Stimulated activated CD4-positive, alpha-beta T cell treated with anti-CD3 and anti-CD28 coated beads, Interleukin-1b, Interleukin-23, amount 100 ng/mL, for 4 hours (primary cell): Measurements from ENCODE around the gene ZSCAN22.

Source experiments
- DNase-seq, 2 donors: peaks; one replicate each; pipeline ENCODE4 v3.0.0-alpha.2; 2020; ENCODE audit warnings: low read depth in 2 of 2

Gene ZSCAN22

DNA sequence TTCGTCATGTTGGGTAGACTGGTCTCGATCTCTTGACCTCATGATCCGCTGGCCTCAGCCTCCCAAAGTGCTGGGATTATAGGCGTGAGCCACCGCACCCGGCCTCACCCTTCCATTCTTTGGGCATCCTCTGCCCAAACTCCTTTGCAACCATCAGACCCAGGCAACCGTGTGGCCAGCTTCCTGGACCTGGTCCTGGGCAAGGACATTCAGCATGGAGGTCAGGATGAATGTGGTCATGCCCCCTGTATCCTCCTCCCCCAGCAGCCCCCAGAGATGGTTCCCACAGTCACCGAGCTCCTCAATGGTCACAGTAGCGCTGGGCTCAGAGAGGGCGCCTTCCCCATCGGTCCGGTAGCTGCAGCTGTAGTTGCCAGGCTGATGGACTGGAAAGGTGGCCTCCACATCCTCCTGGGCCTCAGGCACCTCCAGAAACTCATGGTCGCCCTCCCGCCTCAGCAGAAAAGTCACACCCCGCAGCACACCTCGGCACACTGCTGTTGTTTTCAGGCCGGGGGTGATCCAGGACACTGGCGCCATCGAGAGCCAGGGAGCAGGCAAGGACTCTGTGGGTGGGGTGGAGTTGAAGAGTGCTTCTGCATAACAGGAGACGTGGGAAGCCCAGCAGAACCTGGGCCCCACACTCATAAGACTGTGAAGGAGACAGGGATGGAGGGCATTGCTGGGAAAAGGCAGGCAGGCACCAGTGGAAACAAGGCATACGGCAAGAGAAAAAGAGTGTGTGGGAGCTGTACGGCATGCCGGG, 25.4 kb downstream of the ZSCAN22 start:
- no peak for DNase-seq

DNA sequence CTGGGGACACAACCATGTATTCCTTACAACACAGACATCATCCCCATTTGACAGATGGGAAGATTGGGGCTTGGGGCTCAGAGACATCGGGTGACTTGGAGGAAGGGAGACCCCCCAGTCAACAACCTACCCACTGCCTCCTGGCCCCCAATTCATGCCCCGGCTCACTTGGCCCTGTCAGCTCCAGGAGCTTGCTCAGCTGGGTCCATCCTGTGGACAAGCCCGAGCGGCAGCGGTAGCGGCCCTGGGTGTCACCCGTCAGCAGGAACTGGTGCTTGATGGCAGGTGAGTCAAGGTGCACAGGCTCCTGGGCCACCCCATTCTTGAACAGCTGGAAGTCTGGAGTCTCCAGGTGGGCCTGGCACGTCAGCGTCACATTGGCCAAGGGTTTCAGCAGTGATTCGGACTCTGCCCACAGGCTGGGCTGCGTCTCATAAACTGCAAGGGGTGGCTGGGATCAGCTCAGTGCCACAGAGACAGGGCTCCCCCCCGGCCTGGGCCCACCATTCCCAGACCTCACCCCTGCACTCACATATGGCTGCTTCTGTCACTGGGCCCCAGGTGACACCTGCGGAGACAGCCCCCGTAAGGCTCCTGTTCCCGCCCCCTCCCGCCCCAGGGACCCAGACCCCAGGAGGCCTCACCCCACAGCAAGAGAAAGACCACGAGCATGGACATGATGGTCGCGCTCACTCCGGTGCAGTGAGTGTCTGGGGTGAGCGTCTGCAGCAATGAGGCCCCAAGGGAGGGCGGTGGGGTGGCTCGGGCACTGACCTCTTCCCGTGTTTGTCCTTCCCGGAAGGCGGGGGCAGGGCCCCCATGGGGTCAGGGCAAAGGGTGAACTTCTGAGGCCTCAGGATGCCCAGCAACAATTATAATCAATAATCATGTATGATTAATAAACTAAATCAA, 26.2 kb downstream of the ZSCAN22 start, which contains the start of gene A1BG:
Gene A1BG (minus strand): TSS at position 733 of the 912 bp plus-strand sequence. CDS start 55 bp downstream, at position 678.
- no peak for DNase-seq

DNA sequence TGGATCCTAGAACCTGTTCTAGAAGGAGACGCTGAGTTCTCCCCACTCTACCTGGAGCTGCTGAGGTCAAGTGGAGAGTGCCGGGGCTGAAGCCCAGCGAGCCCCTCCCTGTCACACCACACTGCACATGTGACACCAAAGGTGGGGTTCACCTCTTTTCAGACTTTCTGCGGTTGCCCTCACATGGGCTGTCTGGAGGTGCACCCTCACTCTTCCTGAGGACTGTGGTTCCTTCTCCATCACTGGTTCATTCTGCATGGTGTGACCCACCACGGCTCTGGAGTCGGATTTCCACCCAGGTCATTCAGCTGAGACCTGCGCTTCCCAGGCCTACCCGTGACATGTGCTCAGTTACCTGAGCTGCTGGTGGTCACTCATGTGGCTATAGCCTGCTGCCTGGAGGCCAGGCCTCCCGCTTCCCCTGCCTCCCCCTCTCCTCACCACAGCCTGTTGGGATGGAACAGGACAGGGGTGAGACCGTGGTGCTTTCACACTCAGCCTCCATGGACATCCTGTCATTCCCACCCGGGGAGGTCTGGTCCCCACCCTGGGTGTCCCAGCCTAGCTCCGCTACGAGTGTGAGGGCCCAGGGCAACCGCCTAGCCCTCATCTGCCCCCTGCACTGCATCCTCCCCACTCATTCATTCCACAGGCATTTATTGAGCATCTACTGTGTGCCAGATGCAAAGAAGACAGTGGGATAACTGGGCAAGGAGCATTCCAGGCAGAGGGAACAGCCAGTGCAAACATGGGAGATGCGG, 27.1 kb downstream of the ZSCAN22 start:
- DNase-seq = no peak

DNA sequence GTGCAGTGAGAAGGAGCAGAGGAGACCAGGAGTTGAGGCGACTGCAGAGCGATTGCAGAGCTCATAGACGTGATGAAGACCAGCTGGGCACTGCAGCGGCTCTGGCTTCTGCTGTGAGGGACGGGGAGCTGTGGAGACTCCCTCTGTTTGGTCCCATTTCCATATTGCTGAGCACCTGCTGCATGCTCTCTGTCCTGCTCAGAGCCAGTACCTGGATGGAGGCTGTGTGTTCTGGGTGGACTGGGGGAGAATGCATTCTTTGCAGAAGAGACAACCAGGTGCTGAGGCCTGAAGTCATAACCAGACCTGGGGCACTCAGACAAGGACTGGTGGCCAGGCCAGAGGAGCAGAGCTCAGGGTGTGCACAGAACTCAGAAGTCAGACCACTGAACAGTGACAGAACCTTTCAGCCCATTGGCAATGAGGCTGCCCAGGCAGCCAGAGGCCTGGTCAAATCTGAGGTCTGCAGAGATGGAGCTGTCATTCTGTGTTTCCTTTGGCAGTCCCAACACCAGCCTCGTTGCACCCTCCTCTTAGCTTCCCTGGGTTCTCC, 27.8 kb downstream of the ZSCAN22 start:
- DNase-seq = no peak

DNA sequence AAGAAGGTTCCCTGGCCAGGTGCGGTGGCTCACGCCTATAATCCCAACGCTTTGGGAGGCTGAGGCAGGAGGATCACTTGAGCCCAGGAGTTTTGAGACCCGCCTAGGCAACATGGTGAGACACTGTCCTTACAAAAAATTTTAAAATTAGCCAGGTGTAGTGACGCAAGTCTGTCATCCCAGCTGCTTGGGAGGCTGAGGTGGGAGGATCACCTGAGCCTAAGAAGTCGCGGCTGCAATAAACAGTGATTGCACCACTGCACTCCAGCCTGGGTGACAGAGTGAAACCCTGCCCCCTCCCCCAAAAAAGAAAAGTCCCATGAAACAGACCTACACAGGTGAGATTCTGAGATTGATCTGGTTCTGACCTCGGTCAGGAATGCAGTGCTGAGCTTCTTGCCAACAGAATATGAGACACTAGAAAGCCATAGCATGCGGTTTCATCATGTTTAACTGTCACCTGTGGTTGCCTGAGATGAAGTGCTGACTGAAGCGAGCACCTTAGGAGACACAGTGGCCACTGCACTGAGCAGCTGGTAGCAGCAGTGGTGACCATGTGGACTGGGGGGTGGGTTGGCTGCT, 28.5 kb downstream of the ZSCAN22 start:
- no peak for DNase-seq

DNA sequence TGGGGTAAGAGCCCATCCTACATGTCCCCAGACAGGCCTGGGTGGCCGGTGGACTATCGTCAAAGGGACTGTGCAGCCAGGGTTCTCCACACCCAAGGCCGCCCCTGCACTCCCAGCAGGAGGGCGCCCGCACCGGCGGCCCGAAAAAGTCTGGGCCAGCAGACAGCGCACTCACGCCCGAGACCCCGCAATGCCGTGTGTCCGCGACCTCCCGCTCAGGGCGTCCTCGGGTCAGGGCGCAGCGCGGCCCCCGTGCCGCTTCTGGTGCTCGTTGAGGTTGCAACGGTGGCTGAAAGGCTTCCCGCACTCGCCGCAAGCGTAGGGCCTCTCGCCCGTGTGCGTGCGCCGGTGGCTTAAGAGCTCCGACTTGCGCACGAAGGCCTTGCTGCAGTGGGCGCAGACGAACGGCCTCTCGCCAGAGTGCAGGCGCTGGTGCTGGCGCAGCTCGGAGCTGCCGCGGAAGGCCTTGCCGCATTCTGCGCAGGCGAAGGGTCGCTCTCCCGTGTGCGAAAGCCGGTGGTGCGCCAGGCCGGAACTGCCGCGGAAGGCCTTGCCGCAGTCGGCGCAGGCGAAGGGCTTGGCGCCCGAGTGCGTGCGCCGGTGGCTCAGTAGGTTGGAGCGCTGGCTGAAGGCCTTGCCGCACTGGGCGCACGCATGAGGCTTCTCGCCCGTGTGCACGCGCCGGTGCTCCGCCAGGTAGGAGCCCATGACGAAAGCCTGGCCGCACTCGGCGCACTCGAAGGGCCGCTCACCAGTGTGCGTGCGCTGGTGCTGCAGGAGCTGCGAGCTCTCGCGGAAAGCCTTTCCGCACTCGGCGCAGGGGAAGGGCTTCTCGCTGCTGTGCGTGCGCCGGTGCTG, 29.3 kb downstream of the ZSCAN22 start:
- peak in 1 of 2 donors; percentile 18 for DNase-seq

DNA sequence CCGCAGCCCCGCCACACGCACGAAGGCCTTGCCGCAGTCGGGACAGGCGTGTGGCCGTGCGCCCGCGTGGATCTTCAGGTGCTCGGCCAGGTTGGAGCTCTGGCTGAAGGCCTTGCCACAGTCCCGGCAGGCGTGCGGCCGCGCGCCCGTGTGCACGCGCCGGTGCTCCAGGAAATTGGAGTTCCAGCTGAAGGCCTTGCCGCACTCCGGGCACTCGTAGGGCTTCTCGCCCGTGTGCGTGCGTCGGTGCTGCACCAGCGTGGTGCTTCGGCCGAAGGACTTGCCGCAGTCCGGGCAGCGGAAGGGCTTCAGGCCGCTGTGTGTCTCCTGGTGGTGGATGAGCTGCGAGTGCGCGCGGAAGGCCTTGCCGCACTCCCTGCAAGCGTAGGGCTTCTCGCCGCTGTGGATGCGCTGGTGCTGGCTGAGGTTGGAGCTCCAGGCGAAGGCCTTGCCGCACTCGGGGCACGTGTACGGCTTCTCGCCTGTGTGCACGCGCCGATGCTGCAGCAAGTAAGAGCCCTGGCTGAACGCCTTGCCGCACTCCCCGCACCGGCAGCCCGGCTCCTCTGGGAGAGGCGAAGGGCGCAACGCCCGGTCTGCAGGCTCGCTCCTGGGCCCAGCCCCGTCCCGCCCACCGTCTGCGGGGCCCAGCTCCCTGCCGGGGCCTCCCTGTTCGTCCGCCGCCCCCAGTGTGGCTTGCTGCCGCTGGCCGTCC, 30.1 kb downstream of the ZSCAN22 start:
- DNase-seq = no peak

DNA sequence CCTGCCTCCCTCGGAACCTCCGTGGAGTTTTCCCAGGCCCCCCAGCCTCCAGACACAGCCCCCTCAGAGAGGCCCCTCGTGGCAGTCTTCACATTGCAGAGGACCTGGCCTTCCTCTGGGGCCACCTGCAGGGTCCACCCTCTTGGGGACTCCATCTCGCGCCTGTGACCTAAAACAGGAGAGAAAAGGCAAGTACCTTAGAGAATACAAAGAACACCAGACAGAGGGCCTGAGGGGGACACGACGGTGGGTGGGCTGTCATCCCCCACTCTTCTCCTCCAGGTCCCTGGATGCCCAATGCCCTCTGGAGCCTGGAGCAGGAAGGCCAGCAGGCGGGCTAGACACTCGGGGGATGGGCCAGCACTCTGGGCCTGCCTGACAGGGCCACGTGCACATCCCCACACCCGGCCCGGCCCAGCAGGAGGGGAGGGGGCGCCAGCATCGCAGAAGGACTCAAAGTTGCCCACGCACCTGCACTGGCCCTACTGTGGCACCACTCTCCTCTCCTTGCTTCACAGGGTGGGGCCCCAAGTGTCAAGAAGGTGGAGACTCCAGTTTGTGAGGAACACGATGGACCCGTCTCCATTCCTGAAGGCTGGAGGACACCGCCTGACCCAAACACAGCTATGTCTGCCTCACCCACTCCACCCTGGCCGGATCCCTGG, 30.8 kb downstream of the ZSCAN22 start:
- no peak for DNase-seq

DNA sequence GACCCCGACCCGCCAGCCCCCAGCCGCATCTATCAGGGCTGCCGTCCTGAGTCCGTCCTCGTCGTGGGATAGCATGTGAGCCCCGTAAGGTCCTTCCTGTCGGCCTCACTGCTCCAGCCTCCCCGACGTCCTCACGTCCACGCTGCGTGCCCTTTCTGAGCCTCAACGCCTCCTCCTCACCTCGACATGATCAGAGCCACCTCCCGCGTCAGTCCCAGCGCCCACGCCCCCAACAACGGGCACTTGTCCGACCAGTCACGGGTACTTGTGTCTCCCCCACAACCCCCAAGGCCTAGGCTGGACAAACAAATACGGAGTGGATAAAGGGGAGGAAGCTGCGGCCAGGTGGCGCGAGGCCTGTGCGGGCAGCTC, 35.1 kb downstream of the ZSCAN22 start:
- DNase-seq = peak; percentile 18 to 44

DNA sequence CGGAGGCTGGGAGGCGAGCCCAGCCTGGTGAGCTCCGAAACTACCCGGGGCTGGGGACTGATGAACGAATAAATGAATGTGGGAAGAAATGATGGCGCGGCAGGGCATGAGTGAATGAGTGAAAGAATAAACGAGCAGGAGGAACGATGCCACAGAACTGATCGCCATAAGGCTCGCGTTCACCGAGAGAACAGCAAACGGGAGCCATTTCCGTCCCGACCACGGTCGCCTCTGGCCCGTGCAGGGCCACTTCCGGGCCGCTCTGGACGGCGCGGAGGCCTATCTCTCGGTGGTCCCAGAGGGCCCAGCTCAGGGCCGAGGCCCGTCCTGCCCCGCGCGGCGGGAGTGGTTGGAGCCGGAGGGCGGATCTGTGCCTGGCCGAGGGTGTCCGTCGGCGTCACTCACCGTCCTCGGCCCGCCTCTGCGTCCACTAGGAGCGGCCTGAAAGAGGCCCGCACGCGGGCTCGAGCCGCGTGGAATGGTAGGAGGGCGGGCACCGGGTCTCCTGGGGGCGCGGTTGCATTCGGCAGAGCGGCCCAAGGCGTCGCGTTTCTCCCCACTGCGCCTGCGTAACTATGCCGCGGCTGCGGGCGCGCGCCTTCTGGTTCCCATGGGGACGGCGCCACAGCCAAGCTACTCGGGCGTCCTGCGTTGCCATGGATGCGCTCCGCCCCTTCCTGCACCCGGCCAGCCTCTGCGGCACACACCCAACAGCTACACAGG, 35.6 kb downstream of the ZSCAN22 start, which contains the start of gene ZNF497:
Gene ZNF497 (minus strand): TSS at position 480 of the 723 bp plus-strand sequence. CDS start 5,116 bp downstream, outside the sequence.
- DNase-seq = peak; percentile 95 to 96

DNA sequence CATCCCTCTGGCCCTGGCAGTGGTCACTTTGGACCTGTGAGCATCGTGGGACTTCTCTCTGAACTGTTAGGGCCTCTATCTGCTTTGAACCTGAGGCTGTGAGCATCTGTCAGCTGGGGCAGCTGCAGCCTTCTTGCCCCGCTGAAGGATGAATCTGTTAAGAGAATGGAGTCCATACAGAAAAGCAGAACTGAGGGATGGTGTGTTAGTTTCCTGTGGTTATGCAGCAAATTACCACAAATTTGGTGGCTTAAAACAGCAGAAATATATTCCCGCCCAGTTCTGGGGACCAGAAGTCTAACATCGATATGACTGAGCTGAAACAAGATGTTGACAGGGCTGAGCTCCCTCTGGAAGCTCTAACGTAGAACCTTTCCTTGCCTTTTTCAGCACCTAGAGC, 37.4 kb downstream of the ZSCAN22 start:
- DNase-seq = no peak

DNA sequence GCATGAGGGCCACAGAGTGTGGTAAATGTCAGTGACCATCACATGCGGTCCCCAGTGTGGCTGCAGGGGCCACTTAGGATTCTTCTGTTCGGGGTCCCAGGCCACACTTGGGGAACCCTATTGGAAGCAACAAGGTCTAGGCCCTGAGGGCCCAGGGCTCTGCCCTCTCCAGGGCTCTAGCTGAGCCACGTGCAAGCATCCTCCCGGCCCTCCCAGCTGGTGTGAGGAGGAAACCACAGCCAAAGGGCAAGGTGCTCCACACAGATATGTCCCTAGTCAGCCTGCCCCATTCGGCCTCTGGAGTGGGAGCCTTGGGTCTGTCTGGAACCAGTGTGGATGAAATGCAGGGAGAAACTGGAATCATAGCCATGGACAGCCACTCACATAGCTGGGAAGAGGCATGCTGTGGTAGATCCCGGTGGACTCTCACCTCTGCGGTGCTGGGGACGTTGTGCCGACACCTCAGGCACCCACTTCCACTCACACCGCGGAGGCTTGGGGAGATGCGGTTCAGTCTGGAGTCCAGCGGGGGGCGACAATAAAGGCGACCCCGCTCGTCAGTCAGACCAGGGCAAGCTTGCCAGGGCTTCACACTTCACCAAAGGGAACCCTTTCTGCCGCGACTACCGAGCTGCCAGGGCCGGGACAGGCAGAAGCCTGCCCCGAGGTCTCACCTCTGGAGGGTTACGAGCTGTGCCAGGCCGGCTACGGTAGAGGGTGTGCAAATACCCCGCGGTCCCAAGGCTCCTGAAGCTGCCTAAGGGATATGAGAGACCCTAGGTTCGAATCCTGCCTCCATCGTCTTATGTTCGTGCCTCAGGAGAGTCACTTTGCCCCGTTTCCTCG, 40.0 kb downstream of the ZSCAN22 start:
- DNase-seq = no peak

DNA sequence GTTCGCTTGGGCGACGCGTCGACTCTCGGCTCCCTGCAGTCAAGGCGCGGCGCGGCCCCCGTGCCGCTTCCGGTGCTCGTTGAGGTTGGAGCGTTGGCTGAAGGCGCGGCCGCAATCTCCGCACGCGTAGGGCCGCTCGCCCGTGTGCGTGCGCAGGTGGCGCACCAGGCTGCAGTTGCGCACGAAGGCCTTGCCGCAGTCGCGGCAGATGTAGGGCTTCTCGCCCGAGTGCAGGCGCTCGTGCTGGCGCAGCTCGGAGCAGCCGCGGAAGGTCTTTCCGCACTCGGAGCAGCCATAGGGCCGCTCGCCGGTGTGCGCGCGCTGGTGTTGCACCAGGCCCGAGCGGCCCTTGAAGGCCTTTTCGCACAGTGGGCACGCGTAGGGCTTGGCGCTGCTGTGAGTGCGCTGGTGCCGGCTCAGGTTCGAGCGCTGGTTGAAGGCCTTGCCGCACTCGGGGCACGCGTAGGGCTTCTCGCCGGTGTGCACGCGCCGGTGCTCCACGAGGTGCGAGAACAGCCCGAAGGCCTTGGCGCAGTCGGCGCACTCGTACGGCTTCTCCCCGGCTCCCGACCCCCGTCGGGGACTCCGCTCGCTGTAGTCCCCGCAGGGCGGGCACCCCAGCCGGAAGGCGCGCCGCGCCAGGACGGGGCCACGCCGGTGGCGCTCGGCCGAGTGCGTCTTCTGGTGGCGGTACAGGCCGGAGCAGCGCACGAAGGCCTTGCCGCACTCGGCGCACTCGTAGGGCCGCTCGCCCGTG, 41.1 kb downstream of the ZSCAN22 start:
- DNase-seq = no peak

DNA sequence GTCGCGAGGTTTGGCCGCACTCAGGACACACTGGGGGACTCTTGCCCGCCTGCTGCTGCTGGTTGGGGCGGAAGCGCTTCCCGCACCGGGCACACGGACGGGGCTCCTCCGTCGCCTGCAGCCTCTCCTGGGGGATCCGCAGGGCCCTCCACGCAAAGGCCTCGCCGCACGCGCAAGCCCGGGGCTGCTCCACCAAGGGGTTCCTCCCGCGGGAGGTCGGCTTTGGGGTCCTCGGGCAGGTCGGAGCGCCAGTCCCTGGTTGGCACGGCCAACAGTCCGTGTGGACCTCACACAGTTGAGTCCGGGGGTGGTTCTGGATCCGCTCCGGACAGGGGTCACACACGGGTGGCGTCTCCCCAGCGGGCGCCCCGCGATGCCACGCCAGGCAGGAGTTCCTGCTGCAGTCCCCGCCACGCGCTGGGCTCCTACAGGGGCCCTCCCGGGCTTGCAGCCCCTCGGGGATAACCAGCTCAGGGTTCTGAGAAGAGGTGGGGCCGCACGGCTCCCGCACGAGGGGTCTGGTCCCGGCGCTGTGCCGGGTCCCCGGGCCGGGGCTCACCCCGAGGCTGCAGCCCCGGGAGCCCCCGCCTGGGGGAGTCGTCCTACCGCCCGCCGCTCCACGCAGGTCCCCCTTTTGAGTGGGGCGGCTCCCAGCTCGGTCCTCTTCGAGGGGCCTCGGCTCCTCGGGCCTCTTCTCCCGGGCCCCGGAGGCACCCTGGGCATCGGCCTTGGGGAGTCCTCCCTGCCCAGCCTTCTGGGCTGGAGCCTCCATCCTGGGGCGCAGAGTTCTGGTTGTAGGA, 42.0 kb downstream of the ZSCAN22 start:
- DNase-seq = no peak

DNA sequence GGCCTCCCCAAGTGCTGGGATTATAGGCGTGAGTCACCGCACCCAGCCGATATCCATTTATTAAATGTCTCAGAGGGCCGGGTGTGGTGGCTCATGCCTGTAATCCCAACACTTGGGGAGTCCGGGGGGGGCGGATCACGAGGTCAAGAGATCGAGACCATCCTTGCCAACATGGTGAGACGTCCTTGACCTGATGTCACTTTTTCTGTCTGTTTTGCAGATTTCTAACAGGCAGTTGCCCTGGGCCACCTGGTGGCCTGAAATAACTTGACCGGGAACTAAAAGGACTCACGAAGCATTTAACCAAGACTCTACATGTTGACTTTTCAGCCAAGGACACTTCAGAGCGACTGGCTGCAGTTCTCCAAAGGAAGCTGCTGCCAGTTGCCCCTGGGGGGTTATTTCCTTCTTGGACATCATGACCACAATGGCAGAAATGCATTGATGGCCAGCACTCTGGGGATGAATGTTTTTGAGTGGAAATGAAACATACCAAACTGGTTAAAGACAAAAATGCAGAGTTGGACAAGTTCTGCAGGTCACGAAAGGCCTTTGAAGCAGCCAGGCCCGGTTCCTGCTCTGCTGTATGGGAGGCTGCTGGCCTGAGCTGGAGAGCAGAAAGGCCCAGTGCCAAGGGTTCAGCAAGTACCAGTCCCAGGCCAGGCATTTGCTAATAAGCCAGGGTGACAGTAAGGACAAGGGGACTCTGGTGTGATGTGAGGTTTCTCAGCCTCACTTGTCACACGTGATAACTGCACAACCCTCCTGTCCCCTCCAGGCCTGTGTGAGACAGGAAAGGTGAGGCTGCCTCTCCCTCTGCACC, 45.7 kb downstream of the ZSCAN22 start:
- DNase-seq = no peak
